SU-DHL-6 (cell line): ENCODE results near the gene GH1.

Source experiments
- CTCF ChIP-seq: fragments of 200-600 bp; sonication (generic); IDR thresholded peaks from one replicate; pipeline ENCODE4 v1.5.1; 2017; ENCODE audit warnings: antibody characterized with exemption, mild to moderate bottlenecking, low read length, moderate library complexity; ENCODE audit not compliant: insufficient read depth, poor library complexity, severe bottlenecking
- EZH2phosphoT487 ChIP-seq: fragments of 200-600 bp; sonication (generic), shearing (Covaris generic); conservative IDR thresholded peaks from 2 replicates; pipeline ENCODE4 v1.6.1; 2018; ENCODE audit warnings: mild to moderate bottlenecking, antibody characterized with exemption, low read length, moderate library complexity, mixed read lengths

GRCh38 chr17:63955232-63955631 is 36.6 kb upstream of the GH1 start:
- TF ChIP-seq CTCF (no peak), EZH2phosphoT487 (no peak)
